Kidney tubule cell (primary cell): Measurements from ENCODE around the gene PRKCA.
A peak's percentile ranks its signal among the peaks of the same experiment; 100 is the strongest.
"Not testable (repeated sequence)": the region's sequence is repeated elsewhere in the genome, so short reads cannot be mapped to it uniquely, and the experiment has no call there.

Experiments
- DNase-seq: peaks from one replicate; pipeline ENCODE4 v3.0.0-alpha.2; 2018; ENCODE audit warnings: low spot score

PRKCA gene

GRCh38 chr17:66489576-66489975 is 187.2 kb downstream of the PRKCA start:
- not testable (repeated sequence) for DNase-seq

GRCh38 chr17:66491213-66491612 is 188.8 kb downstream of the PRKCA start:
- no peak for DNase-seq

- no peak for DNase-seq
Observed at GRCh38 chr17:66491665-66492064, 189.3 kb downstream of the PRKCA start.

- DNase-seq: no peak
Observed at GRCh38 chr17:66492080-66492479, 189.7 kb downstream of the PRKCA start.

- DNase-seq: no peak
Observed at GRCh38 chr17:66492561-66493005, 190.2 kb downstream of the PRKCA start.

- DNase-seq: peak; percentile 43
Observed at GRCh38 chr17:66493283-66494019, 191.0 kb downstream of the PRKCA start.

GRCh38 chr17:66494023-66494803 is 191.8 kb downstream of the PRKCA start:
- peak; percentile 81 for DNase-seq

- no peak for DNase-seq
Observed at GRCh38 chr17:66495035-66495434, 192.6 kb downstream of the PRKCA start.

GRCh38 chr17:66496306-66496705 is 193.9 kb downstream of the PRKCA start:
- no peak for DNase-seq

- DNase-seq: no peak
Observed at GRCh38 chr17:66498580-66498979, 196.2 kb downstream of the PRKCA start.

- no peak for DNase-seq
Observed at GRCh38 chr17:66506641-66507040, 204.2 kb downstream of the PRKCA start.

- DNase-seq: peak; percentile 55
Observed at GRCh38 chr17:66507103-66507923, 204.9 kb downstream of the PRKCA start.

- no peak for DNase-seq
Observed at GRCh38 chr17:66507982-66508760, 205.8 kb downstream of the PRKCA start.

GRCh38 chr17:66508896-66509844 is 206.8 kb downstream of the PRKCA start:
- peak; percentile 93 for DNase-seq

GRCh38 chr17:66509926-66510325 is 207.5 kb downstream of the PRKCA start:
- DNase-seq: no peak

GRCh38 chr17:66511135-66511534 is 208.7 kb downstream of the PRKCA start:
- DNase-seq: no peak

- peak; percentile 44 for DNase-seq
Observed at GRCh38 chr17:66514227-66514806, 211.9 kb downstream of the PRKCA start.

GRCh38 chr17:66515974-66516373 is 213.6 kb downstream of the PRKCA start:
- DNase-seq: no peak

- no peak for DNase-seq
Observed at GRCh38 chr17:66517336-66518009, 215.1 kb downstream of the PRKCA start.

GRCh38 chr17:66518108-66518507 is 215.7 kb downstream of the PRKCA start:
- DNase-seq: no peak
